Upper lobe of right lung (tissue), 1 donor: ENCODE results near the gene TBCK. TPM values are rescaled to one million over a fixed set of nuclear protein-coding genes. Genes with fewer than 3 reads are reported as not detected.

Source experiments
- ATAC-seq: fragments of 200-7000 bp; cut with Tn5 transposase; one replicate; pipeline ENCODE4 v1.9.1; 2020; ENCODE audit warnings: mild to moderate bottlenecking, moderate library complexity
- DNase-seq: peaks from one replicate; pipeline ENCODE4 v3.0.0-alpha.2; 2020
- H3K27ac ChIP-seq: fragments of 200-600 bp; one replicate; pipeline ENCODE4 v1.8.0; 2022
- H3K27me3 ChIP-seq: fragments of 200-600 bp; one replicate; pipeline ENCODE4 v1.8.0; 2022; ENCODE audit warnings: mild to moderate bottlenecking
- H3K36me3 ChIP-seq: fragments of 200-600 bp; one replicate; pipeline ENCODE4 v1.8.0; 2022
- H3K4me1 ChIP-seq: fragments of 200-600 bp; one replicate; pipeline ENCODE4 v1.8.0; 2022
- H3K4me3 ChIP-seq: fragments of 200-600 bp; one replicate; pipeline ENCODE4 v1.8.0; 2022; ENCODE audit warnings: mild to moderate bottlenecking
- H3K9me3 ChIP-seq: fragments of 200-600 bp; one replicate; pipeline ENCODE4 v1.8.0; 2022
- intact Hi-C: fragments of 100-400 bp; cut with DNase I; formaldehyde crosslinking; loops from one replicate; pipeline ENCODE4 v1.11.0; 2022
- total RNA-seq: library from RNA; stranded (reverse); fragmentation: NEBNext Ultra II Directional; extraction: Animal tissue kit (Norgen Biotek cat#: 25700); gene quantifications from one replicate; pipeline ENCODE4 v1.2.1, GENCODE V29; 2021
- TF ChIP-seq, protein P1 (sequence below): fragments of 200-600 bp; IDR thresholded peaks from one replicate; pipeline ENCODE4 v1.8.0; 2022; ENCODE audit warnings: antibody characterized with exemption
- donor health status: DM: no; HTN: yes; CAD: no; lungs with severe emphysema.

TBCK gene
- total RNA-seq, 1 donor from 2014 or later = 51.7 TPM

DNA sequence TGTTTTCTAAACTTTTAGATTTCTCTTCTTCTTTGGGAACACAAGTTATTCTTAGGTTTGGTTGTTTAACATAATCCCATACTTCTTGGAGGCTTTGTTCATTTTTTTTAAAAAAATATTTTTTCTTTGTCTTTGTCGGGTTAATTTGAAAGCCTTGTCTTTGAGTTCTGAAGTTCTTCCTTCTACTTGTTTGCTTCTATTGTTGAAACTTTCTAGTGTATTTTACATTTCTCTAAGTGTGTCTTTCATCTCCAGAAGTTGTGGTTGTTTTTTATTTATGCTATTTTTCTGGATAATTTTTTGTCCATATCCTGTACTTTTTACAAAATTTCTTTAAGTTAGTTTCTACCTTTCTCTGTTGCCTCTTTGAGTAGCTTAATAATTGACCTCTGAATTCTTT lies 304.6 kb downstream of the TBCK start:
- no peak for DNase-seq
- H3K9me3 ChIP-seq = peaks cover 5% of the 10 kb centered on the region
- no peak overlapping the region for H3K4me3 ChIP-seq
- H3K27ac ChIP-seq = no peak overlapping the region
- H3K4me1 ChIP-seq = no peaks in the 10 kb centered on the region
- intact Hi-C loops = no loop called here
- H3K36me3 ChIP-seq = no peaks in the 10 kb centered on the region
- TF ChIP-seq, protein P1, sequence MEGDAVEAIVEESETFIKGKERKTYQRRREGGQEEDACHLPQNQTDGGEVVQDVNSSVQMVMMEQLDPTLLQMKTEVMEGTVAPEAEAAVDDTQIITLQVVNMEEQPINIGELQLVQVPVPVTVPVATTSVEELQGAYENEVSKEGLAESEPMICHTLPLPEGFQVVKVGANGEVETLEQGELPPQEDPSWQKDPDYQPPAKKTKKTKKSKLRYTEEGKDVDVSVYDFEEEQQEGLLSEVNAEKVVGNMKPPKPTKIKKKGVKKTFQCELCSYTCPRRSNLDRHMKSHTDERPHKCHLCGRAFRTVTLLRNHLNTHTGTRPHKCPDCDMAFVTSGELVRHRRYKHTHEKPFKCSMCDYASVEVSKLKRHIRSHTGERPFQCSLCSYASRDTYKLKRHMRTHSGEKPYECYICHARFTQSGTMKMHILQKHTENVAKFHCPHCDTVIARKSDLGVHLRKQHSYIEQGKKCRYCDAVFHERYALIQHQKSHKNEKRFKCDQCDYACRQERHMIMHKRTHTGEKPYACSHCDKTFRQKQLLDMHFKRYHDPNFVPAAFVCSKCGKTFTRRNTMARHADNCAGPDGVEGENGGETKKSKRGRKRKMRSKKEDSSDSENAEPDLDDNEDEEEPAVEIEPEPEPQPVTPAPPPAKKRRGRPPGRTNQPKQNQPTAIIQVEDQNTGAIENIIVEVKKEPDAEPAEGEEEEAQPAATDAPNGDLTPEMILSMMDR = no peak
- no peaks in the 10 kb centered on the region for H3K27me3 ChIP-seq
- ATAC-seq = no peak

DNA sequence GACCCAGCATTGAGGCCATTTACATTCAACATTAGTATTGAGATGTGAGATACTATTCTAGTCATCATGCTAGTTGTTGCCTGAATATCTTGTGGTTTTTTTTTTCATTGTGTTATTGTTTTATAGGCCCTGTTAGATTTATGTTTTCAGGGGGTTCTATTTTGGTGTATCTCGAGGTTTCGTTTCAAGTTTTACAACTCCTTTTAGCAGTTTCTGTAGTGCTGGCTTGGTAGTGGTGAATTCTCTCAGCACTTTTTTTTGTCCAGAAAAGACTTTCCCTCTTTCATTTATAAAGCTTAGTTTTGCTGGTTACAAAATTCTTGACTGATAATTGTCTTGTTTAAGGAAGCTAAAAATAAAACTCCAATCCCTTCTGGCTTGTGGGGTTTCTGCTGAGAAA lies 305.2 kb downstream of the TBCK start:
- Histone ChIP-seq H3K4me3 (no peak overlapping the region), H3K27ac (no peak overlapping the region), H3K4me1 (no peaks in the 10 kb centered on the region), H3K27me3 (no peaks in the 10 kb centered on the region), H3K36me3 (no peaks in the 10 kb centered on the region), H3K9me3 (peaks cover 5% of the 10 kb centered on the region)
- intact Hi-C loops = no loop called here
- no peak for ATAC-seq
- TF ChIP-seq, protein P1 = no peak
- DNase-seq = no peak

DNA sequence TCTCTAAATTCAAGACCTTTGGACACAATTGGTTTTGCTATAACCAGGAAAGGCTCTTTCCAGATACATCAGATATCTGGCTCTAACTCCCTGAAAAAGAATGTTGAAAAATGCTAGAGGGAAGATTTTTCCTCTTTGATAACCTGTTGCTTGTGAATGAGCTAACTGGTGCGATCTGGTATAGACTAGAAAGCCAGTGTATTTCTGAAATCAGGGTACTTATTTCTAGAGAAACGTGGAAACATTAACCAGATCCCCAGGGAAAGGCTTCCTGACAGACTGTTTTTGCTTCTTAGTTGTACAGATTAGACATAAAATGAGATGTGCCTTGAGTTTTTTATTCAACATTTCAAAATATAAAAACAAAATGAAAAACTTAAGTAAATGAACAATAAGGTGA lies 313.0 kb downstream of the TBCK start:
- no peak for ATAC-seq
- no peak overlapping the region for H3K4me3 ChIP-seq
- no peaks in the 10 kb centered on the region for H3K36me3 ChIP-seq
- no peaks in the 10 kb centered on the region for H3K9me3 ChIP-seq
- TF ChIP-seq, protein P1 = no peak
- H3K27me3 ChIP-seq = no peaks in the 10 kb centered on the region
- intact Hi-C loops = no loop called here
- H3K4me1 ChIP-seq = no peaks in the 10 kb centered on the region
- no peak overlapping the region for H3K27ac ChIP-seq
- DNase-seq = no peak

DNA sequence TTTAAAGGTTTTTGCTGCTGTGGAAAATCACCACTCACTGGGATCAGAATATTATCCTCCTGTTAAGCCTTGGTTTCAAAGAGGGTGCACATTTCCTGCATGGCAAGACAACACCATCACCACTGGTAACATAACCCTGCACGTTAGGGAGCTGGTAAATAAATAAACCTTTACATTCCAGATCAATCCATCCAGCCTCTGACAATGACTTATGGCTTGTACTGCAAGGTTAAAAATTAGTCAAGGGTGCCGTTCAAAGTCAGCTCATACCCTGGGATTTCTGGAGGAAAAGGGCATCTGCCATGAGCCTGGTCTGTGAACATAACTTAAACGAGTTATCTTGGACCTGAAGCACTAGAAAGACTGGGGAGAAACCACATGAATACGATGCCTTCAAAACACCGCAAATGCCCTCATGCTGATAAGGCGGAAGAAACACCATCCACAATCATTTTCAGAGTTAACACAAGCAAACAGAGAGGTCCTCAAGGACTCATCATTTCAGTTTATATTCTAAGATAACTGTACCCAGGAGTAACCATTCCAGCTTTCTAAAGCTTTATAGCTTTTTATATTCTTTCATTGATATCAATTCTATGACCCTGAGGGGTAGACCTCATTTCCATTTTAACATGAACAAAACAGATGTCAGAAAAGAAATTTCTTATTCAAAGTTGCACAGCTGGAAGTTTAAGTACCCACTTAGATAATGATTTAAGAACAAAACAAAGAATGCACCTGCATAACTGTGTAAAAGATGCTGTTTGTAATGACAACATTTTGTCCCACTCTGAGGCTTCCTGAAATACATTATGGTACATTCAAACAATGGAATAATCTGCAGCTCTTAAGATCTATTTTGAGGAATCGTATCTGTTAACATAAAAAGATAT lies 317.6 kb downstream of the TBCK start:
- TF ChIP-seq, protein P1 = no peak
- ATAC-seq = no peak

DNA sequence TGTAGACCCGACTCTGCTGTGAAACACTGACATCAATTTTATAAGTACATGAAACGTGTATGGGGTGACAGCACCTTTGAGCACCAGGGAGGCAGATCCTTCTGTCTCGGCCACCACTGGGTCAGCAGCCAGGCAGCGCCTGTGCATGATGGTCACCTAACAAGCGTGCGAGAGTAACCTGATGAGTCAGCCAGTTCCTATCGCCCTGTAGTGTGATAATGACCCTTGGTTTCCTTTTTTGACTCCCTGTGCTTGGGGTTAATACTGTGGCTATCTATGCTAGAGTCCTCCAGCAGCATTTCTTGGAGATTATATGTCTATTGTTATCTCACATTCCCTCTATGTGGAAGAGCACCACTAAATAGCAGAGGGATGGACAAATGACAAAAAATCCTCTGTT lies 319.2 kb downstream of the TBCK start:
- no peaks in the 10 kb centered on the region for H3K36me3 ChIP-seq
- H3K4me3 ChIP-seq = no peak overlapping the region
- no peaks in the 10 kb centered on the region for H3K4me1 ChIP-seq
- no peak overlapping the region for H3K27ac ChIP-seq
- H3K27me3 ChIP-seq = no peaks in the 10 kb centered on the region
- ATAC-seq (no peak), DNase-seq (no peak)
- H3K9me3 ChIP-seq = no peaks in the 10 kb centered on the region
- intact Hi-C loops = no loop called here
- TF ChIP-seq, protein P1 = no peak

More for the DNA sequence above, 317.6 kb downstream of the TBCK start:
- H3K27ac ChIP-seq = no peak overlapping the region
- no peaks in the 10 kb centered on the region for H3K4me1 ChIP-seq
- H3K4me3 ChIP-seq = no peak overlapping the region
- no peaks in the 10 kb centered on the region for H3K27me3 ChIP-seq
- intact Hi-C loops = no loop called here
- no peak for DNase-seq
- no peaks in the 10 kb centered on the region for H3K9me3 ChIP-seq
- no peaks in the 10 kb centered on the region for H3K36me3 ChIP-seq
